H1 (cell line): Measurements from ENCODE around the gene RNASE11. TPM values are rescaled to one million over a fixed set of nuclear protein-coding genes. Genes with fewer than 3 reads are reported as not detected.
A peak's percentile ranks its signal among the peaks of the same experiment; 100 is the strongest.

Source experiments
- ASH2L ChIP-seq: fragments of 200-600, 300-600 bp; sonication (generic); IDR thresholded peaks from one replicate; pipeline ENCODE4 v1.7.1; 2017; ENCODE audit warnings: low read length
- ATF2 ChIP-seq: IDR thresholded peaks from 2 replicates; pipeline ENCODE4 v1.6.1; 2012; ENCODE audit warnings: low read length, inconsistent platforms
- BACH1 ChIP-seq: IDR thresholded peaks from 2 replicates; pipeline ENCODE4 v1.6.1; 2012; ENCODE audit warnings: low read length, improper control_type of control experiment
- CHD2 ChIP-seq: IDR thresholded peaks from 2 replicates; pipeline ENCODE4 v1.6.1; 2012; ENCODE audit warnings: low read length, improper control_type of control experiment
- E2F6 ChIP-seq: IDR thresholded peaks from 2 replicates; pipeline ENCODE4 v1.6.1; 2012; ENCODE audit warnings: inconsistent platforms
- EGR1 ChIP-seq: IDR thresholded peaks from 2 replicates; pipeline ENCODE4 v1.6.1; 2011; ENCODE audit warnings: low read depth, low read length, borderline replicate concordance
- EZH2 ChIP-seq: fragments of 200-600 bp; sonication (generic); IDR thresholded peaks from 2 replicates; pipeline ENCODE4 v1.7.1; 2012; ENCODE audit warnings: low read depth, mild to moderate bottlenecking, moderate library complexity, low read length, inconsistent platforms; ENCODE audit not compliant: severe bottlenecking
- GTF2F1 ChIP-seq: IDR thresholded peaks from 2 replicates; pipeline ENCODE4 v1.6.1; 2012; ENCODE audit warnings: low read depth, low read length, improper control_type of control experiment, borderline replicate concordance
- HDAC2 ChIP-seq, 2 experiments: fragments of 300-600 bp in 1 of 2; sonication (generic) in 1 of 2; IDR thresholded peaks; 2 replicates each; pipeline ENCODE4 v1.6.1; 2011 to 2012; ENCODE audit warnings: low read depth in 2 of 2, low read length in 2 of 2, mild to moderate bottlenecking in 2 of 2, moderate library complexity in 2 of 2, borderline replicate concordance in 1 of 2, inconsistent platforms in 1 of 2
- HDAC6 ChIP-seq: IDR thresholded peaks from one replicate; pipeline ENCODE4 v1.7.1; 2012; ENCODE audit warnings: low read depth, mild to moderate bottlenecking, inconsistent platforms, low read length, moderate library complexity
- JUN ChIP-seq: IDR thresholded peaks from 2 replicates; pipeline ENCODE4 v1.6.1; 2011; ENCODE audit warnings: low read depth, mild to moderate bottlenecking, improper control_type of control experiment, low read length
- JUND ChIP-seq: IDR thresholded peaks from 2 replicates; pipeline ENCODE4 v1.6.1; 2011; ENCODE audit warnings: mild to moderate bottlenecking, improper control_type of control experiment, low read length
- MAX ChIP-seq: IDR thresholded peaks from 2 replicates; pipeline ENCODE4 v1.6.1; 2012; ENCODE audit warnings: inconsistent platforms
- POU5F1 ChIP-seq: IDR thresholded peaks from 2 replicates; pipeline ENCODE4 v1.6.1; 2011; ENCODE audit warnings: low read depth, mild to moderate bottlenecking, low read length, moderate library complexity
- RFX5 ChIP-seq: IDR thresholded peaks from 2 replicates; pipeline ENCODE4 v1.6.1; 2011; ENCODE audit warnings: low read depth, low read length, improper control_type of control experiment, borderline replicate concordance
- RNF2 ChIP-seq: fragments of 200-900, 300-1000 bp; sonication (generic); IDR thresholded peaks from 2 replicates; pipeline ENCODE4 v1.7.1; 2016; ENCODE audit warnings: borderline replicate concordance, low read depth, mild to moderate bottlenecking, antibody characterized with exemption, low read length; ENCODE audit not compliant: poor library complexity, severe bottlenecking; ENCODE audit errors: missing control alignments
- SIRT6 ChIP-seq: IDR thresholded peaks from one replicate; pipeline ENCODE4 v1.7.1; 2012; ENCODE audit warnings: low read length, inconsistent platforms
- TAF1 ChIP-seq: IDR thresholded peaks from 2 replicates; pipeline ENCODE4 v1.6.1; 2011; ENCODE audit warnings: mild to moderate bottlenecking, low read depth, low read length
- USF2 ChIP-seq: IDR thresholded peaks from 2 replicates; pipeline ENCODE4 v1.6.1; 2011; ENCODE audit warnings: low read length, improper control_type of control experiment
- ZNF274 ChIP-seq: IDR thresholded peaks from 2 replicates; pipeline ENCODE4 v1.7.0; 2012; ENCODE audit warnings: low read length, borderline replicate concordance; ENCODE audit errors: extremely low read depth
- polyA plus RNA-seq, 7 experiments: library from polyadenylated mRNA; depleted of rRNA in 3 of 7; stranded (reverse) in 5 of 7; unstranded in 2 of 7; fragments of >200 nt in 5 of 7; fragments of 200-250 nt in 2 of 7; gene quantifications; 1 replicate in 5 of 7; 2 replicates in 1 of 7; 4 replicates in 1 of 7; pipeline versions ENCODE4 v1.2.1 to v1.2.3, GENCODE V29; 2011 to 2013; ENCODE audit warnings: missing spikeins in 2 of 7, mixed read lengths in 2 of 7
- total RNA-seq: library from RNA; stranded (reverse); fragmentation: NEBNext Ultra II Directional; extraction: Animal tissue kit (Norgen Biotek cat#: 25700); gene quantifications from 2 replicates; pipeline ENCODE4 v1.2.1, GENCODE V29; 2021

Gene RNASE11
- total and polyA plus RNA-seq, 2 of the 8 experiments (the other 6 are each of a cell fraction or from before 2014, with no cell fraction given) = not detected

- TF ChIP-seq USF2 (no peak), MAX (no peak), E2F6 (no peak), SIRT6 (no peak), JUND (no peak), ASH2L (peak; percentile 9), POU5F1 (no peak), RNF2 (no peak), HDAC6 (no peak), BACH1 (no peak), JUN (no peak), RFX5 (no peak), EZH2 (no peak), HDAC2 (IDR thresholded peaks at IDR 0.05; ENCODE audit: borderline replicate concordance in 1 of 2, low read depth in 2 of 2, low read length in 2 of 2) (no peak), ATF2 (no peak), ZNF274 (no peak), EGR1 (no peak), TAF1 (peak; percentile 33; the same call in 1 of the 2 replicates), GTF2F1 (no peak), CHD2 (no peak)
These were observed 45.3 kb upstream of the RNASE11 start (continued) for GRCh38 chr14:20632831-20633691.
